GM12891 (cell line): Measurements from ENCODE around the gene RAB6B.

Experiments
- DNase-seq: peaks from one replicate; pipeline ENCODE4 v3.0.0; 2011; ENCODE audit warnings: low spot score; ENCODE audit not compliant: insufficient read length
- FAIRE-seq: peaks from 2 replicates; lab custom pipeline; 2011; peaks lifted over from hg19 to GRCh38; lab: Jason Lieb, UNC
- PAX5 ChIP-seq: IDR thresholded peaks from 2 replicates; pipeline ENCODE4 v1.6.1; 2011; ENCODE audit warnings: low read length, moderate library complexity, mild to moderate bottlenecking; ENCODE audit not compliant: insufficient read depth, severe bottlenecking
- POLR2A ChIP-seq: IDR thresholded peaks from 2 replicates; pipeline ENCODE4 v1.6.1; 2011; ENCODE audit warnings: low read depth, low read length, control low read depth
- POLR2AphosphoS5 ChIP-seq: IDR thresholded peaks from 2 replicates; pipeline ENCODE4 v1.6.1; 2011; ENCODE audit warnings: low read depth, low read length, control low read depth
- POU2F2 ChIP-seq: IDR thresholded peaks from 2 replicates; pipeline ENCODE4 v1.6.1; 2011; ENCODE audit warnings: low read depth, mild to moderate bottlenecking, control low read depth, low read length, moderate library complexity
- SPI1 ChIP-seq: IDR thresholded peaks from 2 replicates; pipeline ENCODE4 v1.6.1; 2011; ENCODE audit warnings: low read depth, low read length, control low read depth
- TAF1 ChIP-seq: IDR thresholded peaks from 2 replicates; pipeline ENCODE4 v1.6.1; 2011; ENCODE audit warnings: low read depth, low read length, control low read depth

RAB6B gene

DNA sequence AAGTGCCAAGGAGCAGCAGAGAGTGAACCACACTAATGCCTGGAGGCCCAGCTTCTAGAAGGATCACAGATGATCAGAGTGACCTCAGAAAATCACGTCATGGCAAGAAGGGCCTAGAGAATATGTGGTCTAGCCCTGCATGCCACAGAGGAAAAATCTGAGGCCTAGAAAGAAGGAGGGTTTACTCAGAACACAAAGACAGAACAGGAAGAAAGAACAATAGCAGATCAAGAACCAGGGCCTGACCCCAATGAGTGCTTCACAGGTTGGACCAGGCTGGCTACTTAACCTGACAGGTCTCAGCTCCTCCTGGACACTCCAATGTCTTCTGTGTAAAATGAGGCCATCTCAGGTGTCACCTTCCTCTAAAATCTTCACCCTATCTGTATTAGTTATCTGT, 14.2 kb downstream of the RAB6B start:
- TF ChIP-seq POLR2A: no peak
- no peak for TF ChIP-seq TAF1
- no peak for TF ChIP-seq POU2F2
- TF ChIP-seq SPI1: no peak
- no peak for TF ChIP-seq PAX5
- TF ChIP-seq POLR2AphosphoS5: no peak
- FAIRE-seq (no peak), DNase-seq (no peak)

DNA sequence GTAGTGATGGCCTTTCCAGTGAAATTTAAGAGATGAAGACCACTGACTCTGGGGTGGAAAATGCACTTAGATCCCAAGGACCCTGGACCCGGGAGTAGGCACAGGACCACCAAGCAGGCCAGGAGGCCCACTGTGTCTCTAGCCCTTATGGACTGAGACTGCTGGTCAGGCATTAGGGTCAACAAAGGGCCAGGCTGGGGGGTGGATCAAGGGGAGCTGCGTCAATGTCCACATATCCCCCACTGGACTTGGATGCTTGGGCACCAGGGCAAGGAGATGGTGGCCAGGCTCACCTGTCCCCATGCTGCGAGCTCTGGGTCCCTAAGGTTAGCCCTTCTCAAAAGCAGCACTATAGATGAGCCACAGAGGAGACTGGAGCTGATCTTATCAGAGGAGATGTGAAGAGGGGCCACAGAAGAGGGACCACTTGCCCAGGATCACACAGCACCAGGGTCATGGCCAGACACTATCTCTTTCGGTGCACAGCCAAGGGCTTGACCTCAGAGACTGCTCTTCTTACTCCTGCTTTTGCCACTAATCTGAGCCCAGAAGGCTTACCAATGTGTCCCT, 14.7 kb downstream of the RAB6B start:
- FAIRE-seq (no peak), DNase-seq (no peak)
- TF ChIP-seq TAF1 (no peak), POLR2AphosphoS5 (no peak), POLR2A (no peak), SPI1 (no peak)

DNA sequence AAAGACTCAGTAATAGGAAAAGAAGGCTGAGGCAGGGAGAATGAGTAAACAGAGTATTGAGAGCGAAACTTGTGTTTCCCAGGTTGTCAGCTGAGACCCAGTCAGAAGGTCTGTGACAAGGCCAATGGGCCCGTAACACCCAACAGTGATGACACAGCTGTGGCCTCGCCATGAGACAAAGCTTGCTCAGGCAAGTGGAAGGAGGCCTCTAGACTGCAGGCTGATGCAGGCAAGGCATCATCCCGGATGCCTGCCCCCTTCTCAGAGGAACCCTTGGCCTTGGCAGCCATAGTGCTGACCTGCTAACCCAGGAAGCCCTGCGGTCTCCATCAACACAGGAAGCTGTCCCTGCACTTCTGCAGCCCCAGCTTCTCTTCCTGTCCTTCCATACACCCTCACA, 15.4 kb downstream of the RAB6B start:
- FAIRE-seq (peak; percentile 69), DNase-seq (no peak)
- TF ChIP-seq POLR2A: no peak
- no peak for TF ChIP-seq PAX5
- no peak for TF ChIP-seq POU2F2
- TF ChIP-seq TAF1: no peak

- no peak for DNase-seq
- no peak for FAIRE-seq
- TF ChIP-seq POLR2A: no peak
- no peak for TF ChIP-seq SPI1
- TF ChIP-seq POLR2AphosphoS5: no peak
- no peak for TF ChIP-seq TAF1
- no peak for TF ChIP-seq POU2F2
- TF ChIP-seq PAX5: no peak
Measured at GRCh38 chr3:133878518-133878917, 17.2 kb downstream of the RAB6B start.

- DNase-seq (no peak), FAIRE-seq (no peak)
- TF ChIP-seq POLR2A (no peak), SPI1 (no peak), PAX5 (no peak), POLR2AphosphoS5 (no peak), POU2F2 (no peak), TAF1 (no peak)
Measured at GRCh38 chr3:133877221-133877620, 18.5 kb downstream of the RAB6B start.

DNA sequence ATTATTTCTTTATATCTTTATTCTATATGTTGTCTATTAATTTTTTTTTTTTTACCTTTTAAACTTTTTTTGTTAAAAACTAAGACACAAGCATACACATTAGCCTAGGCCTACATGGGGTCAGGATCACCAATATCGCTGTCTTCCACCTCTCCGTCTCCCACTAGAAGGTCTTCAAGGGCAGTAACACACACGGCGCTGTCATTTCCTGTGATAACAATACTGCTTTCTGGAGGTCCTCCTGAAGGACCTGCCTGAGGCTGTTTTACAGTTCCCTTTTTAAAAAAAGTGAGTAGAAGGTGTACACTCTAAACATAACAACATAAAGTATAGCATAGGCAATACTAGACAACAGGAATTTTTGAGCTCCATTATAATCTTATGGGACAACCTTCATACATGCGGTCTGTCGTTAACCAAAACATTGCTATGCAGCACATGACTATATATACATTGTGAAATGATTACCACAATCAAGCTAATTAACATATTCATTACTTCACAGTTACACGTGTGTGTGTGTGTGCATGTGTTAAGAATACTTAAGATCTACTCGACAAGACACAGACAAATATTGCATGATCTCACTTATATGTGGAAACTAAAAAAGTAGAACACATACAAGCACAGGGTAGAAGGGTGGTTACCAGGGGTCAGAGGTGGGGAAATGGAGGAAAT, 20.8 kb downstream of the RAB6B start:
- TF ChIP-seq TAF1 (no peak), POLR2A (no peak), POU2F2 (no peak), PAX5 (no peak), SPI1 (no peak)
- FAIRE-seq (no peak), DNase-seq (no peak)

- TF ChIP-seq POLR2AphosphoS5 (no peak), POU2F2 (no peak), PAX5 (no peak), POLR2A (no peak), SPI1 (no peak), TAF1 (no peak)
- FAIRE-seq (no peak), DNase-seq (no peak)
Measured at GRCh38 chr3:133874344-133874743, 21.3 kb downstream of the RAB6B start.

- DNase-seq: no peak
- TF ChIP-seq POU2F2: no peak
- TF ChIP-seq SPI1: no peak
- TF ChIP-seq TAF1: no peak
- TF ChIP-seq PAX5: no peak
- TF ChIP-seq POLR2AphosphoS5: no peak
- TF ChIP-seq POLR2A: no peak
- no peak for FAIRE-seq
Measured at GRCh38 chr3:133872781-133873180, 22.9 kb downstream of the RAB6B start.

DNA sequence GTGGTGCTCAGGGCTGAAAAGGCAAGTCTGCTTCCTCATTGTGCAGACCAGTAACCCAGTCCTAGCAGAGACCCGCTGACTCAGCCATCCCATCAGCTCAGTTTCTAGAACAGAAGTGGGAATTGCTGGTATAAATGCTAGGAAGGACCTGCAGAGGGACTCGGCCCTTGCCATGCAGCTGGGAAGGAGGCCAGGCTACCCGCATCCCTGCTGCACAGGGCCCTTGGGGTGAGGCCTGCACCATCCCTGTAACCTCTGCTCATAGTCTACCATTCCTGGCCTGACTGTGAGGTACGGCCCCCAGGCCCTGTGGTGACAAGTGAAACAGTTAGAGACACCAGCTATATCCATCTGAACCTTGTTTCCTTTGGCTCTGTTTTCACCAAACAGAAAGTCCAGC, 23.5 kb downstream of the RAB6B start:
- FAIRE-seq: no peak
- DNase-seq: no peak
- TF ChIP-seq PAX5: no peak
- TF ChIP-seq POLR2AphosphoS5: no peak
- no peak for TF ChIP-seq POU2F2
- TF ChIP-seq POLR2A: no peak
- no peak for TF ChIP-seq TAF1
- TF ChIP-seq SPI1: no peak

DNA sequence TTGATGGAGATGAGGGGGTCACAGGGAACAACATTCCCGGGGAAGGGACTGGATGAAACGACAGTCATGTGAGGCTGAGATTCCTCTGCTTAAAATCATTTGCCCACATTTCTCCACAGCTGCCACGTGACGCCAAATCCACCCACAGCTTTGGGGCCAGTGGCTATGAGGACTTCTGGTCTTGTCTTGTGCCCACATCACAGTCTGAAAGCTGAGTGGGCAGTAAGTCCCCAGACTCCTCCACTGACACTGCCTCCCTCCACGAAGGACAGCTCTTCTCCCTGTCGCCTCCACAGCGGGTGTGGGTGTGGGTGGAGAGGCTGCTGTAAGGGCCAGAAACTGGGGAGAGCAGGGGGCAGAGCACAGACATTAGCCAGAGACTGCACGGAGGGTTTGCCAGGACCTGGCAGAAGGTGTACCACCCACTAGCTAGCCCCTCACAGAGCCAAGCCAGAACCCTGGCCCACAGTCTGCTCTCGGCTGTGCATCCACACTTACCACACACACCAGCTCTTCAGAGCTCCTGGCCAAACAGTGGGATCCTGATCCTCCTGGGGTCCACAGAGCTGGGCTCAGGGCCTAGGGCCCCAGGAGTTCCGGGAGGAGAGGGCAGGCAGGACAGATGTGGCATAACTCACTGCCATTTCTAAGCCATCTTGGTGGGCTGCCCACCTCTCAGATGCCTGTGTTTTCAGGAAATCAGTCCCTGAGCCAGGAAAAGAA, 24.2 kb downstream of the RAB6B start:
- FAIRE-seq: no peak

More for the DNA sequence above, 24.2 kb downstream of the RAB6B start:
- no peak for DNase-seq
- TF ChIP-seq POU2F2 (no peak), SPI1 (no peak), PAX5 (no peak), TAF1 (no peak), POLR2AphosphoS5 (no peak), POLR2A (no peak)
